Muscle layer of duodenum (tissue), 2 donors: ENCODE measurements around the gene CLBA1.

ENCODE experiments used
- H3K27ac ChIP-seq: one replicate; pipeline ENCODE4 v1.7.0; 2013; ENCODE audit warnings: mild to moderate bottlenecking, low read length
- H3K27me3 ChIP-seq: one replicate; pipeline ENCODE4 v1.7.0; 2013; ENCODE audit warnings: low read depth, mild to moderate bottlenecking, control low read depth, low read length
- H3K36me3 ChIP-seq, 2 donors: one replicate each; pipeline ENCODE4 v1.7.0; 2013; ENCODE audit warnings: low read length in 2 of 2, control low read depth in 1 of 2, mild to moderate bottlenecking in 1 of 2; ENCODE audit not compliant: insufficient read depth in 2 of 2, control insufficient read depth in 1 of 2
- H3K4me1 ChIP-seq, 2 donors: one replicate each; pipeline ENCODE4 v1.7.0; 2013; ENCODE audit warnings: low read length in 2 of 2, mild to moderate bottlenecking in 2 of 2, control low read depth in 1 of 2, moderate library complexity in 1 of 2; ENCODE audit not compliant: insufficient read depth in 2 of 2, control insufficient read depth in 1 of 2
- H3K4me3 ChIP-seq, 2 donors: one replicate each; pipeline ENCODE4 v1.7.0; 2013; ENCODE audit warnings: low read length in 2 of 2, low read depth in 1 of 2, mild to moderate bottlenecking in 1 of 2
- H3K9me3 ChIP-seq, 2 donors: one replicate each; pipeline ENCODE4 v1.7.0; 2013; ENCODE audit warnings: low read length in 2 of 2, control low read depth in 1 of 2, mild to moderate bottlenecking in 1 of 2; ENCODE audit not compliant: control insufficient read depth in 1 of 2
- donor health status: healthy.

The CLBA1 gene

GRCh38 chr14:104989236-104989950 is 3.8 kb downstream of the CLBA1 start:
- Histone ChIP-seq H3K27ac (no peak overlapping the region), H3K27me3 (no peaks in the 10 kb centered on the region), H3K9me3 (no peaks in the 10 kb centered on the region), H3K36me3 (peaks cover 11 to 32% of the 10 kb centered on the region in 2 donors), H3K4me3 (no peak overlapping the region), H3K4me1 (peaks cover 0 to 13% of the 10 kb centered on the region in 2 donors)

GRCh38 chr14:104989951-104990303 is 4.3 kb downstream of the CLBA1 start:
- Histone ChIP-seq H3K27me3 (no peaks in the 10 kb centered on the region), H3K27ac (no peak overlapping the region), H3K36me3 (peaks cover 11 to 36% of the 10 kb centered on the region in 2 donors), H3K4me3 (no peak overlapping the region), H3K4me1 (peaks cover 0 to 13% of the 10 kb centered on the region in 2 donors), H3K9me3 (no peaks in the 10 kb centered on the region)

- Histone ChIP-seq H3K36me3 (peaks cover 11 to 55% of the 10 kb centered on the region in 2 donors), H3K27ac (no peak overlapping the region), H3K9me3 (no peaks in the 10 kb centered on the region), H3K4me1 (peaks cover 0 to 3% of the 10 kb centered on the region in 2 donors), H3K4me3 (no peak overlapping the region), H3K27me3 (no peaks in the 10 kb centered on the region)
Measured at GRCh38 chr14:104991896-104992230, 6.3 kb downstream of the CLBA1 start.

DNA sequence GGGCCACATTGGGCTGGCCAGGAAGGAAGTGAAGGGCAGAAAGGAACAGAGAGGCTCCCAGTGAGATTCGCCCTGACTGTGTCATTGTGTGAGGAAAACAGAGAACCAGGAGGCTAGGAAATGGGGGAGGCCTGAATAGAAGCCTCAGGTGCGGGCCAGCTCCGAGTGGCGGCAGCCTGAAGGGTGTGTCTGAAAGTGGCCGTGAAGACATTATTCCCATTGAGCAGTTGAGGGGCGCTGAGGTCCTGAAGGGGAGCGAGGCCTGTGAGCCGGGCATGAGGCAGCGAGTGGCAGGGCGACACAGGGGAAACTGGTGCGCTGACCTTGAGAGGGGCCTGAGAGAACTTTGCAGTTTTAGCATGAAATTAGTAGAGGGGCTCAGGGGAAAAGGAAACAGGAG is 6.9 kb downstream of the CLBA1 start:
- H3K4me1 ChIP-seq = no peaks in the 10 kb centered on the region
- no peak overlapping the region for H3K27ac ChIP-seq
- H3K9me3 ChIP-seq = no peaks in the 10 kb centered on the region
- no peaks in the 10 kb centered on the region for H3K27me3 ChIP-seq
- peaks cover 11 to 56% of the 10 kb centered on the region in 2 donors for H3K36me3 ChIP-seq
- no peak overlapping the region for H3K4me3 ChIP-seq

DNA sequence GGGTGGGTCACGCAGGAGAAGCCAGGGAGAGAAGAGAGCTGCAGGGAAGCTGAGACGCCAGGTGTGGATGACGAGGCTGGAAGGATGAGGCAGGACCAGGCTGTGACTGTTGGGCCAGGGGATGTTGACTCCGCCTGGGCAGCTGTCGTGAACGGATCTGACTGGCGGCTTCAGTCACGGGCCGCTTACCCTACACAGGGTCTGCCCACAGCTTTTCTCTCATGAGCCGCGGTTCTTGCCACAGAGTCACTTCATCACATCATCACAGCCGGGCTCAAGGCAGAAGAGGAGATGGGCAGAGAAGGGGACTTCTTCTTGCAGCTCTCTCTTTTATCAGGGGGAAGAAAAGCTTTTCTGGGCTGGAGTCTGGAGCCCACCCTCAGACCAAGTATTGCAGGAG is 7.7 kb downstream of the CLBA1 start:
- Histone ChIP-seq H3K36me3 (peaks cover 11 to 56% of the 10 kb centered on the region in 2 donors), H3K4me3 (no peak overlapping the region), H3K4me1 (no peaks in the 10 kb centered on the region), H3K9me3 (no peaks in the 10 kb centered on the region), H3K27me3 (no peaks in the 10 kb centered on the region), H3K27ac (no peak overlapping the region)

- Histone ChIP-seq H3K4me1 (no peaks in the 10 kb centered on the region), H3K27me3 (no peaks in the 10 kb centered on the region), H3K4me3 (no peak overlapping the region), H3K27ac (no peak overlapping the region), H3K9me3 (no peaks in the 10 kb centered on the region), H3K36me3 (peaks cover 11 to 56% of the 10 kb centered on the region in 2 donors)
Measured at GRCh38 chr14:104993808-104994591, 8.4 kb downstream of the CLBA1 start.

- Histone ChIP-seq H3K36me3 (peaks cover 11 to 60% of the 10 kb centered on the region in 2 donors), H3K4me1 (no peaks in the 10 kb centered on the region), H3K27ac (no peak overlapping the region), H3K4me3 (no peak overlapping the region), H3K27me3 (no peaks in the 10 kb centered on the region), H3K9me3 (no peaks in the 10 kb centered on the region)
Measured at GRCh38 chr14:104994978-104995377, 9.4 kb downstream of the CLBA1 start.

- H3K36me3 ChIP-seq = peaks cover 11 to 60% of the 10 kb centered on the region in 2 donors
- no peaks in the 10 kb centered on the region for H3K27me3 ChIP-seq
- no peaks in the 10 kb centered on the region for H3K4me1 ChIP-seq
- H3K9me3 ChIP-seq = no peaks in the 10 kb centered on the region
- H3K4me3 ChIP-seq = no peak overlapping the region
- no peak overlapping the region for H3K27ac ChIP-seq
Measured at GRCh38 chr14:104996032-104996431, 10.4 kb downstream of the CLBA1 start.

DNA sequence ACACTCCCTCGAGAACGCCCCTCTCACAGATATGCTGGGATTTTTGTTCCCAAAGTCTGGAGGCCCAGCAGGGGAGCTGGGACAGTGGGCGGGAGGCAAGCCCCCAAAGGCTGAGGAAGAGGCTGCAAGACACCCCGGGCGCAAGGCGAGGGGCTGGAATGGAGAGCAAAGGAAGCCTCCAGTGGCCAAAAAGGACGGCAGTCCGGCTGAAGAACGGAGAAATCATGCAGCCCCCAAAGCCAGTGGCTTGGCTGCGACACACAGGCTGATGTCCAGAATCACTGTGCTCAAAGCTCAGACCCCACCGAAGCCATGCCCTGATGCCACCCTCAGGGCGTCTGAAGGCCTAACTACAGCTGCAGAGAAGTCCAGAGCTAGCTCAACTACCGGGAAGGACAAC is 10.9 kb downstream of the CLBA1 start:
- no peaks in the 10 kb centered on the region for H3K4me1 ChIP-seq

GRCh38 chr14:104998801-104999200 is 13.2 kb downstream of the CLBA1 start:
- no peak overlapping the region for H3K27ac ChIP-seq
- no peaks in the 10 kb centered on the region for H3K9me3 ChIP-seq
- no peaks in the 10 kb centered on the region for H3K27me3 ChIP-seq
- no peak overlapping the region for H3K4me3 ChIP-seq
- no peaks in the 10 kb centered on the region for H3K4me1 ChIP-seq
- H3K36me3 ChIP-seq = peaks cover 0 to 34% of the 10 kb centered on the region in 2 donors

More for the DNA sequence above, 10.9 kb downstream of the CLBA1 start:
- Histone ChIP-seq H3K27me3 (no peaks in the 10 kb centered on the region), H3K9me3 (no peaks in the 10 kb centered on the region), H3K36me3 (peaks cover 11 to 57% of the 10 kb centered on the region in 2 donors), H3K4me3 (no peak overlapping the region), H3K27ac (no peak overlapping the region)

DNA sequence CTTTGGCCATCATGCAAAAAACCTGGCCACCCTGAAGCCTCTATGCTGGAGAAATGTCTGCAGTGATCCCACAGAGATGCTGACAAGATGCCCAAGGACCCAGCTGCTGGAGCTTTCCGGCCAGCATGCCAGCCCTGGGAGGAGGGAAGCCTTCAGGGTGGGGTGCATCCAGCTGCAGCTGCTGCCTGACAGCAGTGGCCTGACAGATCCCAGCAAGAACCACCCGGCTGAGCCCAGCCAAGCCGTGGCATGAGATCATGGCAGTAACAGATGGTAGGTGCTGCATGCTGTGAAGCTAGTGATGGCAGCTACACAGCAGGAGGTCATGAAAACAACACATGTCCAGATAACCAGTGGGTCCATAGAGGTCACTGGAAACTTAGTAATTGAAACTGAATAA is 13.8 kb downstream of the CLBA1 start:
- H3K27me3 ChIP-seq = no peaks in the 10 kb centered on the region
- no peaks in the 10 kb centered on the region for H3K9me3 ChIP-seq
- no peak overlapping the region for H3K27ac ChIP-seq
- peaks cover 0 to 29% of the 10 kb centered on the region in 2 donors for H3K36me3 ChIP-seq
- H3K4me1 ChIP-seq = no peaks in the 10 kb centered on the region
- H3K4me3 ChIP-seq = no peak overlapping the region
